IMR-90 (cell line): Measurements from ENCODE around the gene STK31. TPM values are rescaled to one million over a fixed set of nuclear protein-coding genes. Genes with fewer than 3 reads are reported as not detected.

Source experiments
- ATAC-seq: fragments of 200-7000 bp; cut with Tn5 transposase; 2 replicates; pipeline ENCODE4 v1.9.1; 2020; ENCODE audit warnings: low read depth, mild to moderate bottlenecking, moderate library complexity
- BruUV-seq: library from RNA; stranded (reverse); fragments of 400-500 nt; replicated peaks from 2 replicates; lab custom pipeline; 2021; lab: Mats Ljungman, UMichigan
- CTCF ChIA-PET: fragments of 300-600 bp; formaldehyde crosslinking; extraction: SDS; loops from one replicate; lab custom pipeline; 2021; ENCODE audit warnings: antibody characterized with exemption; lab: Yijun Ruan, JAX
- POLR2A ChIA-PET: fragments of 300-600 bp; sonication (Branson Sonifier 250); formaldehyde crosslinking; loops from one replicate; lab custom pipeline; 2022; ENCODE audit warnings: antibody characterized with exemption; ENCODE audit not compliant: unreplicated experiment; lab: Charles Lee
- DNase-seq: peaks from one replicate; pipeline ENCODE4 v3.0.0; 2013
- H2AFZ ChIP-seq: replicated peaks from 2 replicates; pipeline ENCODE3; 2013; ENCODE audit warnings: low read length, mild to moderate bottlenecking; ENCODE audit not compliant: poor library complexity
- H2AK5ac ChIP-seq: 2 replicates; pipeline ENCODE4 v1.6.1; 2013; ENCODE audit warnings: low read depth, low read length, inconsistent platforms
- H2AK9ac ChIP-seq: replicated peaks from 2 replicates; pipeline ENCODE3; 2013; ENCODE audit warnings: mild to moderate bottlenecking, low read depth, low read length, moderate library complexity; ENCODE audit not compliant: poor library complexity
- H2BK120ac ChIP-seq: 2 replicates; pipeline ENCODE4 v1.6.1; 2013; ENCODE audit warnings: low read depth, low read length, inconsistent platforms
- H2BK15ac ChIP-seq: 3 replicates; pipeline ENCODE4 v1.6.1; 2013; ENCODE audit warnings: low read depth, low read length, inconsistent platforms
- H2BK20ac ChIP-seq: 2 replicates; pipeline ENCODE4 v1.6.1; 2013; ENCODE audit warnings: low read depth, mild to moderate bottlenecking, inconsistent platforms, low read length, moderate library complexity
- H2BK5ac ChIP-seq: 2 replicates; pipeline ENCODE4 v1.6.1; 2013; ENCODE audit warnings: mild to moderate bottlenecking, low read depth, low read length, inconsistent platforms; ENCODE audit not compliant: poor library complexity, severe bottlenecking
- H3K14ac ChIP-seq: replicated peaks from 2 replicates; pipeline ENCODE4 v1.6.1; 2013; ENCODE audit warnings: low read depth, low read length, inconsistent platforms
- H3K18ac ChIP-seq: 2 replicates; pipeline ENCODE4 v1.6.1; 2013; ENCODE audit warnings: low read depth, low read length, control low read depth
- H3K23ac ChIP-seq: 2 replicates; pipeline ENCODE4 v1.6.1; 2013; ENCODE audit warnings: low read depth, low read length, inconsistent platforms
- H3K27ac ChIP-seq: 2 replicates; pipeline ENCODE4 v1.5.1; 2013; ENCODE audit warnings: mild to moderate bottlenecking, control low read depth, low read length; ENCODE audit not compliant: insufficient read depth
- H3K27me3 ChIP-seq: 2 replicates; pipeline ENCODE4 v1.6.1; 2013; ENCODE audit warnings: low read length; ENCODE audit not compliant: control insufficient read depth, insufficient read depth
- H3K36me3 ChIP-seq: 2 replicates; pipeline ENCODE4 v1.6.1; 2013; ENCODE audit warnings: low read length, mixed read lengths; ENCODE audit not compliant: control insufficient read depth, insufficient read depth
- H3K4ac ChIP-seq: 2 replicates; pipeline ENCODE4 v1.6.1; 2013; ENCODE audit warnings: low read depth, low read length, inconsistent platforms
- H3K4me1 ChIP-seq: 2 replicates; pipeline ENCODE4 v1.6.1; 2013; ENCODE audit warnings: low read length, mixed read lengths; ENCODE audit not compliant: control insufficient read depth, insufficient read depth
- H3K4me2 ChIP-seq: 2 replicates; pipeline ENCODE4 v1.6.1; 2013; ENCODE audit warnings: low read depth, mild to moderate bottlenecking, control low read depth, low read length, moderate library complexity
- H3K4me3 ChIP-seq: 2 replicates; pipeline ENCODE4 v1.5.1; 2013; ENCODE audit warnings: low read depth, mild to moderate bottlenecking, control low read depth, low read length, moderate library complexity; ENCODE audit not compliant: insufficient read depth
- H3K56ac ChIP-seq: 2 replicates; pipeline ENCODE4 v1.6.1; 2013; ENCODE audit warnings: low read length, inconsistent platforms; ENCODE audit not compliant: insufficient read depth; ENCODE audit errors: extremely low read depth
- H3K79me1 ChIP-seq, 2 experiments: 2 replicates each; pipeline ENCODE4 v1.6.1; 2013; ENCODE audit warnings: low read length in 2 of 2, inconsistent platforms in 1 of 2, low read depth in 1 of 2
- H3K9ac ChIP-seq: 2 replicates; pipeline ENCODE4 v1.6.1; 2013; ENCODE audit warnings: low read depth, low read length, control low read depth
- H3K9me1 ChIP-seq: 2 replicates; pipeline ENCODE4 v1.6.1; 2013; ENCODE audit warnings: low read length, inconsistent platforms; ENCODE audit not compliant: insufficient read depth
- H3K9me3 ChIP-seq: 2 replicates; pipeline ENCODE4 v1.6.1; 2013; ENCODE audit warnings: low read length; ENCODE audit not compliant: control insufficient read depth, insufficient read depth
- H4K20me1 ChIP-seq: 2 replicates; pipeline ENCODE4 v1.6.1; 2013; ENCODE audit warnings: low read length, inconsistent platforms; ENCODE audit not compliant: insufficient read depth
- H4K5ac ChIP-seq: 2 replicates; pipeline ENCODE4 v1.6.1; 2013; ENCODE audit warnings: mild to moderate bottlenecking, low read depth, low read length, control low read depth
- H4K8ac ChIP-seq, 2 experiments: 2 replicates each; pipeline ENCODE4 v1.6.1; 2013; ENCODE audit warnings: low read depth in 2 of 2, low read length in 2 of 2, control low read depth in 1 of 2, inconsistent platforms in 1 of 2
- H4K91ac ChIP-seq: 2 replicates; pipeline ENCODE4 v1.6.1; 2013; ENCODE audit warnings: low read depth, low read length, inconsistent platforms; ENCODE audit not compliant: insufficient read depth
- BHLHE40 ChIP-seq: fragments of 150-350 bp; IDR thresholded peaks from 2 replicates; pipeline ENCODE4 v1.6.1; 2016; ENCODE audit warnings: mild to moderate bottlenecking, low read depth, low read length
- CHD1 ChIP-seq: IDR thresholded peaks from 2 replicates; pipeline ENCODE4 v1.6.1; 2012; ENCODE audit warnings: low read depth, low read length, improper control_type of control experiment
- CTCF ChIP-seq: conservative IDR thresholded peaks from 2 replicates; pipeline ENCODE4 v1.5.1; 2012; ENCODE audit warnings: mild to moderate bottlenecking, low read depth, low read length, improper control_type of control experiment
- ELK1 ChIP-seq: fragments of 150-350 bp; IDR thresholded peaks from 2 replicates; pipeline ENCODE4 v1.6.1; 2016; ENCODE audit warnings: low read depth, mild to moderate bottlenecking, low read length, moderate library complexity, borderline replicate concordance
- MAFK ChIP-seq: IDR thresholded peaks from 2 replicates; pipeline ENCODE4 v1.6.1; 2012; ENCODE audit warnings: low read depth, low read length, improper control_type of control experiment
- MAZ ChIP-seq: IDR thresholded peaks from 2 replicates; pipeline ENCODE4 v1.6.1; 2012; ENCODE audit warnings: low read depth, mild to moderate bottlenecking, low read length, improper control_type of control experiment, moderate library complexity, borderline replicate concordance
- MXI1 ChIP-seq: IDR thresholded peaks from 2 replicates; pipeline ENCODE4 v1.6.1; 2012; ENCODE audit warnings: low read depth, mild to moderate bottlenecking, low read length, moderate library complexity, borderline replicate concordance
- NFE2L2 ChIP-seq: fragments of 150-350 bp; IDR thresholded peaks from 2 replicates; pipeline ENCODE4 v1.6.1; 2016; ENCODE audit warnings: low read depth, mild to moderate bottlenecking, low read length
- POLR2A ChIP-seq: IDR thresholded peaks from 2 replicates; pipeline ENCODE4 v1.6.1; 2012; ENCODE audit warnings: mild to moderate bottlenecking, low read depth, low read length
- RAD21 ChIP-seq: IDR thresholded peaks from 2 replicates; pipeline ENCODE4 v1.6.1; 2012; ENCODE audit warnings: low read length, improper control_type of control experiment
- RCOR1 ChIP-seq: IDR thresholded peaks from 2 replicates; pipeline ENCODE4 v1.6.1; 2012; ENCODE audit warnings: mild to moderate bottlenecking, low read length, improper control_type of control experiment; ENCODE audit not compliant: insufficient replicate concordance
- RFX5 ChIP-seq: IDR thresholded peaks from 2 replicates; pipeline ENCODE4 v1.8.0; 2012; ENCODE audit warnings: low read depth, mild to moderate bottlenecking, low read length, moderate library complexity
- WGBS, 2 experiments: methylation state at CpG; one replicate each; pipeline versions ENCODE4 v1.1.5 to v1.1.7; 2013; ENCODE audit warnings: missing lambda C conversion rate in 2 of 2; ENCODE audit not compliant: insufficient read length in 1 of 2; ENCODE audit errors: extremely low coverage in 2 of 2; 5-methylcytosine and 5-hydroxymethylcytosine counted together
- dilution Hi-C: fragments of 300-500 bp; cut with HindIII; formaldehyde crosslinking; loops from one replicate; pipeline ENCODE4 v1.14.3; 2018; ENCODE audit warnings: low sequenced_read_pairs; ENCODE audit not compliant: unreplicated experiment
- in situ Hi-C: fragments of 300-500 bp; cut with MboI; formaldehyde crosslinking; loops from 3 replicates; pipeline ENCODE4 v1.14.3; 2019; ENCODE audit warnings: low sequenced_read_pairs, inconsistent platforms, mixed read lengths
- intact Hi-C: fragments of 100-400 bp; cut with micrococcal nuclease; formaldehyde crosslinking; loops from 2 replicates; pipeline ENCODE4 v1.10.0; 2022
- polyA plus RNA-seq, 3 experiments: library from polyadenylated mRNA; depleted of rRNA; stranded (reverse); fragments of >200 nt; gene quantifications; 2 replicates each; pipeline ENCODE4 v1.2.3, GENCODE V29; 2012; ENCODE audit warnings: low replicate concordance in 1 of 3
- total RNA-seq: library from RNA; depleted of rRNA; stranded (reverse); fragments of >200 nt; gene quantifications from 2 replicates; pipeline ENCODE4 v1.2.3, GENCODE V29; 2012

Gene STK31
- total and polyA plus RNA-seq, 2 of the 4 experiments (the other 2 are of a cell fraction) = not detected

DNA sequence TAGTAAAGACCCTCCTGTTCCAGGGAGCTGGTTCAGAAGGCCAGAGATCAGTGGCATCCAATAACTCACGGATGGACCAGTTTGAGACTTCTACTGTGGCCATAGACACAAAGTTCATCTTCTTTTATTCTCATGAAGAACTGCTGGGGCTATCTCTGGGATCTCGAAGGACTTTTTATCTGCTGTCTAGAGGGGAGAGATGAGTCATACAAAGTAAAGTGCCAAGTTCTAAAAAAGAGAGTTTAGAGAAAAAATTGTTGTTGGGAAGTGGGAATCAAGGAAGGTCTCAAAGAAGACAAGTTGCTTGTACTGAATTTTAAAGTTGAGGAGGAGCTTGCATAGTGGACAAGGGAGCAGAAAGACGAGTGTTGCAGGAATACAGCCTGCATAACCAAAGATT lies 38.0 kb upstream of the STK31 start:
- no peaks in the 10 kb centered on the region for H3K36me3 ChIP-seq
- POLR2A ChIA-PET = no interaction called here
- H3K56ac ChIP-seq = no peak overlapping the region
- no peak overlapping the region for H3K4ac ChIP-seq
- no peak overlapping the region for H4K8ac ChIP-seq
- 50% methylated on average over 1 of the region's 3 CpGs; no CpG with 5 or more reads in 1 of the 2 experiments for WGBS, 2 experiments
- BruUV-seq = no TSS peak
- H2AFZ ChIP-seq = no peak overlapping the region
- no peaks in the 10 kb centered on the region for H3K9me3 ChIP-seq
- no peak overlapping the region for H2BK5ac ChIP-seq
- H4K20me1 ChIP-seq = no peaks in the 10 kb centered on the region
- H3K9me1 ChIP-seq = no peaks in the 10 kb centered on the region
- no peak overlapping the region for H2BK120ac ChIP-seq
- no peaks in the 10 kb centered on the region for H3K79me1 ChIP-seq
- no peak overlapping the region for H2BK15ac ChIP-seq
- no peak overlapping the region for H3K18ac ChIP-seq
- H3K14ac ChIP-seq = no peak overlapping the region
- H3K27me3 ChIP-seq = peaks cover 2% of the 10 kb centered on the region; the same call in 1 of the 2 replicates
- no peak overlapping the region for H2AK9ac ChIP-seq
- DNase-seq (peak; percentile 5), ATAC-seq (no peak; the same call in 1 of the 2 replicates)
- no peak overlapping the region for H2AK5ac ChIP-seq
- H3K23ac ChIP-seq = no peak overlapping the region
- no peak overlapping the region for H3K9ac ChIP-seq
- H3K4me1 ChIP-seq = no peaks in the 10 kb centered on the region
- in situ Hi-C loops = no loop called here
- no peak for TF ChIP-seq RFX5
- TF ChIP-seq MXI1 = no peak
- no peak for TF ChIP-seq RCOR1
- TF ChIP-seq ELK1 = no peak
- TF ChIP-seq CHD1 = no peak
- no peak for TF ChIP-seq NFE2L2
- TF ChIP-seq RAD21 = no peak
- TF ChIP-seq CTCF = no peak
- TF ChIP-seq POLR2A = no peak
- TF ChIP-seq MAFK = no peak
- TF ChIP-seq MAZ = no peak
- TF ChIP-seq BHLHE40 = no peak
- no peak overlapping the region for H3K4me3 ChIP-seq
- no peak overlapping the region for H4K5ac ChIP-seq
- H4K91ac ChIP-seq = no peak overlapping the region
- dilution Hi-C loops = no loop called here
- H3K4me2 ChIP-seq = no peak overlapping the region
- H3K27ac ChIP-seq = no peak overlapping the region
- CTCF ChIA-PET = interaction anchor here (0.5 to 2.0 kb wide), 3 partner anchors 9 to 1070 kb away, joined by 3 to 7 read pairs (median 3); partner anchors contain the start of gene FAM221A
- intact Hi-C loops = no loop called here
- H2BK20ac ChIP-seq = no peak overlapping the region
